ENCODE measurements around the gene NR2E1.

DNA sequence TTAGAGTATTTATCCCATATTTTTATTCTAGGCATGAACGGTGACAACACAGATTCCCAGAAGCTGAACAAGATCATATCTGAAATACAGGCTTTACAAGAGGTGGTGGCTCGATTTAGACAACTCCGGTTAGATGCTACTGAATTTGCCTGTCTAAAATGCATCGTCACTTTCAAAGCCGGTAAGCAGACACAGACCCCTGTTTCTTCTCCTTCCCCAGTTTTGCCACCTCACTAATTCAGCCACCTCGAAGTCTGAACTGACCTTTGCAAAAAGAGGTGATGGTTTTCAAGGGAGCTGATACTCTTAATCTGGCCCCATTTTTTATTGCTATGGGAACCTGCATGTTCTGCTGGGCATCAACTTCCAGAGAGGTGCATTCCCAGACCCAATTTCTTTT, 15.0 kb downstream of the NR2E1 start:
- TF ChIP-seq, protein P1, sequence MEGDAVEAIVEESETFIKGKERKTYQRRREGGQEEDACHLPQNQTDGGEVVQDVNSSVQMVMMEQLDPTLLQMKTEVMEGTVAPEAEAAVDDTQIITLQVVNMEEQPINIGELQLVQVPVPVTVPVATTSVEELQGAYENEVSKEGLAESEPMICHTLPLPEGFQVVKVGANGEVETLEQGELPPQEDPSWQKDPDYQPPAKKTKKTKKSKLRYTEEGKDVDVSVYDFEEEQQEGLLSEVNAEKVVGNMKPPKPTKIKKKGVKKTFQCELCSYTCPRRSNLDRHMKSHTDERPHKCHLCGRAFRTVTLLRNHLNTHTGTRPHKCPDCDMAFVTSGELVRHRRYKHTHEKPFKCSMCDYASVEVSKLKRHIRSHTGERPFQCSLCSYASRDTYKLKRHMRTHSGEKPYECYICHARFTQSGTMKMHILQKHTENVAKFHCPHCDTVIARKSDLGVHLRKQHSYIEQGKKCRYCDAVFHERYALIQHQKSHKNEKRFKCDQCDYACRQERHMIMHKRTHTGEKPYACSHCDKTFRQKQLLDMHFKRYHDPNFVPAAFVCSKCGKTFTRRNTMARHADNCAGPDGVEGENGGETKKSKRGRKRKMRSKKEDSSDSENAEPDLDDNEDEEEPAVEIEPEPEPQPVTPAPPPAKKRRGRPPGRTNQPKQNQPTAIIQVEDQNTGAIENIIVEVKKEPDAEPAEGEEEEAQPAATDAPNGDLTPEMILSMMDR (conservative IDR thresholded peaks at IDR 0.05; ENCODE audit: low read depth in 2 of 2), result no peak
- no peak for TF ChIP-seq EZH2 (IDR thresholded peaks at IDR 0.05; ENCODE audit: low read depth, unreplicated experiment)
- TF ChIP-seq STAT1 (IDR thresholded peaks at IDR 0.05; ENCODE audit: unreplicated experiment), result no peak
- TF ChIP-seq, protein P2, sequence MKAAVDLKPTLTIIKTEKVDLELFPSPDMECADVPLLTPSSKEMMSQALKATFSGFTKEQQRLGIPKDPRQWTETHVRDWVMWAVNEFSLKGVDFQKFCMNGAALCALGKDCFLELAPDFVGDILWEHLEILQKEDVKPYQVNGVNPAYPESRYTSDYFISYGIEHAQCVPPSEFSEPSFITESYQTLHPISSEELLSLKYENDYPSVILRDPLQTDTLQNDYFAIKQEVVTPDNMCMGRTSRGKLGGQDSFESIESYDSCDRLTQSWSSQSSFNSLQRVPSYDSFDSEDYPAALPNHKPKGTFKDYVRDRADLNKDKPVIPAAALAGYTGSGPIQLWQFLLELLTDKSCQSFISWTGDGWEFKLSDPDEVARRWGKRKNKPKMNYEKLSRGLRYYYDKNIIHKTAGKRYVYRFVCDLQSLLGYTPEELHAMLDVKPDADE (IDR thresholded peaks at IDR 0.05), result no peak
- TF ChIP-seq, protein P3, sequence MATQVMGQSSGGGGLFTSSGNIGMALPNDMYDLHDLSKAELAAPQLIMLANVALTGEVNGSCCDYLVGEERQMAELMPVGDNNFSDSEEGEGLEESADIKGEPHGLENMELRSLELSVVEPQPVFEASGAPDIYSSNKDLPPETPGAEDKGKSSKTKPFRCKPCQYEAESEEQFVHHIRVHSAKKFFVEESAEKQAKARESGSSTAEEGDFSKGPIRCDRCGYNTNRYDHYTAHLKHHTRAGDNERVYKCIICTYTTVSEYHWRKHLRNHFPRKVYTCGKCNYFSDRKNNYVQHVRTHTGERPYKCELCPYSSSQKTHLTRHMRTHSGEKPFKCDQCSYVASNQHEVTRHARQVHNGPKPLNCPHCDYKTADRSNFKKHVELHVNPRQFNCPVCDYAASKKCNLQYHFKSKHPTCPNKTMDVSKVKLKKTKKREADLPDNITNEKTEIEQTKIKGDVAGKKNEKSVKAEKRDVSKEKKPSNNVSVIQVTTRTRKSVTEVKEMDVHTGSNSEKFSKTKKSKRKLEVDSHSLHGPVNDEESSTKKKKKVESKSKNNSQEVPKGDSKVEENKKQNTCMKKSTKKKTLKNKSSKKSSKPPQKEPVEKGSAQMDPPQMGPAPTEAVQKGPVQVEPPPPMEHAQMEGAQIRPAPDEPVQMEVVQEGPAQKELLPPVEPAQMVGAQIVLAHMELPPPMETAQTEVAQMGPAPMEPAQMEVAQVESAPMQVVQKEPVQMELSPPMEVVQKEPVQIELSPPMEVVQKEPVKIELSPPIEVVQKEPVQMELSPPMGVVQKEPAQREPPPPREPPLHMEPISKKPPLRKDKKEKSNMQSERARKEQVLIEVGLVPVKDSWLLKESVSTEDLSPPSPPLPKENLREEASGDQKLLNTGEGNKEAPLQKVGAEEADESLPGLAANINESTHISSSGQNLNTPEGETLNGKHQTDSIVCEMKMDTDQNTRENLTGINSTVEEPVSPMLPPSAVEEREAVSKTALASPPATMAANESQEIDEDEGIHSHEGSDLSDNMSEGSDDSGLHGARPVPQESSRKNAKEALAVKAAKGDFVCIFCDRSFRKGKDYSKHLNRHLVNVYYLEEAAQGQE (IDR thresholded peaks at IDR 0.05; ENCODE audit: unreplicated experiment), result no peak
- TF ChIP-seq EZH2phosphoT487 (IDR thresholded peaks at IDR 0.05; ENCODE audit: unreplicated experiment), result no peak
- no peak for TF ChIP-seq ZNF331 (CRISPR knock-in tag; IDR thresholded peaks at IDR 0.05; ENCODE audit: low read depth)
- no peak for TF ChIP-seq POLR2AphosphoS5 (IDR thresholded peaks at IDR 0.05; ENCODE audit: low read depth)
- TF ChIP-seq CREB1 (CRISPR knock-in tag; IDR thresholded peaks at IDR 0.05; ENCODE audit: low read depth), result no peak
- TF ChIP-seq JUNB (IDR thresholded peaks at IDR 0.05; ENCODE audit: unreplicated experiment), result no peak
